Spleen (tissue), 11 donors: ENCODE results near the gene DSTYK. TPM values are rescaled to one million over a fixed set of nuclear protein-coding genes. Genes with fewer than 3 reads are reported as not detected.

ENCODE experiments used
- DNase-seq: peaks from one replicate; pipeline ENCODE4 v3.0.0-alpha.2; 2020
- H3K27ac ChIP-seq, 8 donors: fragments of 200-600 bp; sonication (generic) in 7 of 8; 1 replicate in 4 of 8; 2 replicates in 4 of 8; pipeline versions ENCODE4 v1.5.0 to v1.8.0; 2016 to 2021; ENCODE audit warnings: inconsistent platforms in 4 of 8, mild to moderate bottlenecking in 4 of 8, moderate library complexity in 1 of 8
- H3K27me3 ChIP-seq, 7 donors: fragments of 200-600 bp; sonication (generic) in 6 of 7; replicated peaks in 1 of 7; 1 replicate in 4 of 7; 2 replicates in 3 of 7; pipeline versions ENCODE4 v1.5.0 to v1.8.0; 2016 to 2021; ENCODE audit warnings: inconsistent platforms in 3 of 7, mild to moderate bottlenecking in 1 of 7
- H3K36me3 ChIP-seq, 6 donors: fragments of 200-600 bp; sonication (generic) in 5 of 6; 1 replicate in 4 of 6; 2 replicates in 2 of 6; pipeline versions ENCODE4 v1.5.0 to v1.8.0; 2016 to 2021; ENCODE audit warnings: inconsistent platforms in 2 of 6
- H3K4me1 ChIP-seq, 6 donors: fragments of 200-600 bp; sonication (generic) in 5 of 6; 1 replicate in 3 of 6; 2 replicates in 3 of 6; pipeline versions ENCODE4 v1.5.0 to v1.8.0; 2016 to 2021; ENCODE audit warnings: inconsistent platforms in 3 of 6
- H3K4me3 ChIP-seq, 8 donors: fragments of 200-600 bp; sonication (generic) in 7 of 8; 1 replicate in 4 of 8; 2 replicates in 4 of 8; pipeline versions ENCODE4 v1.5.0 to v1.8.0; 2016 to 2021; ENCODE audit warnings: inconsistent platforms in 4 of 8, mild to moderate bottlenecking in 4 of 8, moderate library complexity in 2 of 8
- H3K9me3 ChIP-seq, 8 donors: fragments of 200-600 bp; sonication (generic) in 7 of 8; 1 replicate in 4 of 8; 2 replicates in 4 of 8; pipeline versions ENCODE4 v1.5.0 to v1.8.0; 2016 to 2021; ENCODE audit warnings: inconsistent platforms in 4 of 8
- CTCF ChIP-seq, 11 experiments: fragments of 200-600 bp in 7 of 11; fragments of 450-650 bp in 4 of 11; sonication (generic) in 4 of 11; IDR thresholded peaks in 8 of 11; conservative IDR thresholded peaks in 3 of 11; 1 replicate in 7 of 11; 2 replicates in 4 of 11; pipeline versions ENCODE4 v1.4.0 to v1.8.0; 2016 to 2021; ENCODE audit warnings: antibody characterized with exemption in 11 of 11, inconsistent platforms in 4 of 11, mild to moderate bottlenecking in 1 of 11
- POLR2A ChIP-seq, 3 donors: fragments of 450-650 bp; IDR thresholded peaks; one replicate each; pipeline ENCODE4 v1.5.1; 2017; ENCODE audit warnings: antibody characterized with exemption in 3 of 3, mild to moderate bottlenecking in 1 of 3
- POLR2AphosphoS5 ChIP-seq, 3 donors: sonication (generic); formaldehyde crosslinking; IDR thresholded peaks; one replicate each; pipeline ENCODE4 v1.5.1; 2017; ENCODE audit warnings: antibody characterized with exemption in 3 of 3
- WGBS, 5 donors: extraction: QIAGEN DNeasy Blood & Tissue Kit in 3 of 5; methylation state at CpG; one replicate each; pipeline versions ENCODE4 v1.1.5 to v1.1.7; 2013 to 2018; 5-methylcytosine and 5-hydroxymethylcytosine counted together
- intact Hi-C: fragments of 100-400 bp; cut with DNase I; formaldehyde crosslinking; loops from one replicate; pipeline ENCODE4 v1.15.0; 2023; ENCODE audit warnings: low total_unique reads
- polyA plus RNA-seq, 3 donors: library from polyadenylated mRNA; stranded (reverse); fragments of 200-250 nt; gene quantifications; one replicate each; pipeline ENCODE4 v1.2.1, GENCODE V29; 2013
- total RNA-seq, 7 donors: library from RNA; depleted of rRNA in 3 of 7; stranded (reverse); fragments of >200 nt in 3 of 7; fragmentation: NEBNext Ultra II Directional in 4 of 7; extraction: Animal tissue kit (Norgen Biotek cat#: 25700) in 4 of 7; gene quantifications; one replicate each; pipeline versions ENCODE4 v1.1.0 to v1.2.1, GENCODE V29; 2016 to 2021
- donor health status: healthy with polysubstance abuse.
- donor health status: DM: no; HTN: no; CAD: no; lungs with moderate emphysema.
- donor health status: DM: no; HTN: no; CAD: no.
- donor health status: Bipolar disorder and iron deficiency.
- donor health status: healthy.
- donor health status: DM: no; HTN: no; CAD: no.
- donor health status: DM: yes; HTN: yes; CAD: no.

DSTYK gene
- total and polyA plus RNA-seq, 10 donors: 2.2 to 24.3 (median 16.1) TPM

- H3K9me3 ChIP-seq: no peaks in the 10 kb centered on the region
- H3K27ac ChIP-seq: no peak overlapping the region
- H3K4me3 ChIP-seq: no peak overlapping the region
- intact Hi-C loops: no loop called here
- H3K36me3 ChIP-seq: no peaks in the 10 kb centered on the region
- H3K4me1 ChIP-seq: peaks cover under 1 to 84% (median 22%) of the 10 kb centered on the region in 6 donors
- TF ChIP-seq POLR2AphosphoS5 (IDR thresholded peaks at IDR 0.05) (no peak), POLR2A (IDR thresholded peaks at IDR 0.05) (no peak), CTCF (IDR thresholded peaks at IDR 0.05 in 8 of 11, conservative IDR thresholded peaks at IDR 0.05 in 3 of 11) (no peak)
- DNase-seq: no peak
- no peaks in the 10 kb centered on the region for H3K27me3 ChIP-seq
Observed at GRCh38 chr1:205204552-205204951, 7.0 kb downstream of the DSTYK start.

- H3K36me3 ChIP-seq: peaks cover 0 to 6% (median 0%) of the 10 kb centered on the region in 6 donors
- WGBS, 5 donors: 78 to 87% (median 84%) methylated on average over 7 of the region's 7 CpGs
- H3K4me3 ChIP-seq: no peak overlapping the region
- H3K27ac ChIP-seq: no peak overlapping the region
- no peak for DNase-seq
- H3K27me3 ChIP-seq: no peaks in the 10 kb centered on the region
- no peak for TF ChIP-seq POLR2AphosphoS5 (IDR thresholded peaks at IDR 0.05)
- no peak for TF ChIP-seq CTCF (IDR thresholded peaks at IDR 0.05 in 8 of 11, conservative IDR thresholded peaks at IDR 0.05 in 3 of 11)
- TF ChIP-seq POLR2A (IDR thresholded peaks at IDR 0.05): no peak
- no peaks in the 10 kb centered on the region for H3K9me3 ChIP-seq
- peaks cover 0 to 54% (median 15%) of the 10 kb centered on the region in 6 donors for H3K4me1 ChIP-seq
- intact Hi-C loops: no loop called here
Observed at GRCh38 chr1:205199931-205200299, 11.6 kb downstream of the DSTYK start.

- no peaks in the 10 kb centered on the region for H3K9me3 ChIP-seq
- 63 to 70% (median 69%) methylated on average over 9 of the region's 9 CpGs for WGBS, 5 donors
- intact Hi-C loops: no loop called here
- H3K4me3 ChIP-seq: no peak overlapping the region
- no peaks in the 10 kb centered on the region for H3K27me3 ChIP-seq
- no peak for TF ChIP-seq CTCF (IDR thresholded peaks at IDR 0.05 in 8 of 11, conservative IDR thresholded peaks at IDR 0.05 in 3 of 11)
- TF ChIP-seq POLR2AphosphoS5 (IDR thresholded peaks at IDR 0.05): no peak
- no peak for TF ChIP-seq POLR2A (IDR thresholded peaks at IDR 0.05)
- no peak overlapping the region for H3K27ac ChIP-seq
- no peak for DNase-seq
- H3K4me1 ChIP-seq: peaks cover 0 to 48% (median 12%) of the 10 kb centered on the region in 6 donors
- H3K36me3 ChIP-seq: peaks cover 0 to 6% (median 0%) of the 10 kb centered on the region in 6 donors
Observed at GRCh38 chr1:205199090-205199930, 12.2 kb downstream of the DSTYK start.

- peaks cover 0 to 5% (median 2%) of the 10 kb centered on the region in 6 donors for H3K36me3 ChIP-seq
- DNase-seq: no peak
- no peak for TF ChIP-seq POLR2A (IDR thresholded peaks at IDR 0.05)
- no peak for TF ChIP-seq POLR2AphosphoS5 (IDR thresholded peaks at IDR 0.05)
- TF ChIP-seq CTCF (IDR thresholded peaks at IDR 0.05 in 8 of 11, conservative IDR thresholded peaks at IDR 0.05 in 3 of 11): no peak
Observed at GRCh38 chr1:205192287-205192686, 19.2 kb downstream of the DSTYK start.

More at GRCh38 chr1:205192287-205192686, 19.2 kb downstream of the DSTYK start:
- Histone ChIP-seq H3K27me3 (no peaks in the 10 kb centered on the region), H3K4me3 (no peak overlapping the region), H3K4me1 (peaks cover 4 to 66% (median 42%) of the 10 kb centered on the region in 6 donors), H3K9me3 (no peaks in the 10 kb centered on the region), H3K27ac (no peak overlapping the region)
- 85 to 94% (median 90%) methylated on average over 8 of the region's 8 CpGs for WGBS, 5 donors
- intact Hi-C loops: no loop called here
